Ascending aorta (tissue), 2 donors: Measurements from ENCODE around the gene PRIMA1. TPM values are rescaled to one million over a fixed set of nuclear protein-coding genes. Genes with fewer than 3 reads are reported as not detected.

ENCODE experiments used
- DNase-seq, 2 donors: peaks; one replicate each; pipeline ENCODE4 v3.0.0-alpha.2; 2019; ENCODE audit warnings: low spot score in 2 of 2
- H3K27ac ChIP-seq, 2 donors: fragments of 200-600 bp; sonication (generic); one replicate each; pipeline ENCODE4 v1.5.1; 2016 to 2017; ENCODE audit warnings: mild to moderate bottlenecking in 1 of 2
- H3K27me3 ChIP-seq: fragments of 200-600 bp; sonication (generic); one replicate; pipeline ENCODE4 v1.5.1; 2017
- H3K36me3 ChIP-seq, 2 donors: fragments of 200-600 bp; sonication (generic); one replicate each; pipeline ENCODE4 v1.5.1; 2016
- H3K4me1 ChIP-seq, 2 donors: fragments of 200-600 bp; sonication (generic); one replicate each; pipeline ENCODE4 v1.5.1; 2016 to 2017; ENCODE audit warnings: mild to moderate bottlenecking in 1 of 2
- H3K4me3 ChIP-seq, 2 donors: fragments of 200-600 bp; sonication (generic); one replicate each; pipeline ENCODE4 v1.5.1; 2016 to 2017; ENCODE audit warnings: mild to moderate bottlenecking in 1 of 2
- H3K9me3 ChIP-seq, 2 donors: fragments of 200-600 bp; sonication (generic); one replicate each; pipeline ENCODE4 v1.5.1; 2016
- intact Hi-C: fragments of 100-400 bp; cut with DNase I; formaldehyde crosslinking; loops from one replicate; pipeline ENCODE4 v1.15.1; 2023
- total RNA-seq: library from RNA; depleted of rRNA; stranded (reverse); fragments of >200 nt; gene quantifications from one replicate; pipeline ENCODE4 v1.1.0, GENCODE V29; 2016
- TF ChIP-seq, protein P1 (sequence below), 3 experiments: fragments of 200-600 bp in 2 of 3; fragments of 450-650 bp in 1 of 3; sonication (generic) in 2 of 3; IDR thresholded peaks; one replicate each; pipeline ENCODE4 v1.5.1; 2016 to 2019; ENCODE audit warnings: antibody characterized with exemption in 3 of 3, mild to moderate bottlenecking in 1 of 3, moderate library complexity in 1 of 3

The PRIMA1 gene
- total RNA-seq, 1 donor from 2014 or later: 9.4 TPM

DNA sequence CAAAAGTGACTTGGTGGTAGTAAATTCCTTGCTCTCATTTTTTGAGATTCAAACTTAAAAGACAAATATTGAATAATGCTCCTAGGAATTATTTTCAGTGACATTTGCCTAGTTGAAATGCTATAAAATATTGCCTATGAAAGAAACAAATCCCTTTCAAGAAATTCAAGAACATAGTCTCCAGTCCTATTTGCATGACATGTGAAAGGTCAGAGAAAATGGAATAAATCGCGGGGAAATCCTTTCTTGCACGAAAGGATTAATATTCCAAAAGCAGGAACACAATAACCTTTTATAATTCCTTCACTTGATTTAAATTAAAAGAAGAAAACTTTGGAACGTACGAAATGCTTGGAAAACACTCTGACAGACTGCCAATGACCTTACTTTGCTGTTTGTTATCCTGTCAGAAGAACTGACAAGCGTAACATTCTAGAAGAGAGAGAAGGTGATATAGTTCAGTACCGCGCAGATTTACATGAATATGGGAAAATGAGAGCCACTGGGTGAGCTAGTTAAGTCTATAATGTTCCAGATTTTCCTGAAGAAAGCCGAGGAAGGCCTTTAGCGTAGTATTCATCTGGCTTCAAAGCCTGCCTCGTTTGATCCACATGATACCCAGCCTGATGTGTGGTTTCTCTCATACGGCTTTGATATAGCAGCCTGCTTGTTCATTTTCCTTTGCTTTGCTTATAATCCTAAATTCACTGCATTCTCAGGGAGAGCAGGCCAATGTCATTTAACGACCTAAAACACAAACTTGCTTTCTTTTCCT, 103.0 kb downstream of the PRIMA1 start:
- Histone ChIP-seq H3K9me3 (no peaks in the 10 kb centered on the region), H3K27ac (no peak overlapping the region), H3K4me1 (no peaks in the 10 kb centered on the region), H3K27me3 (no peaks in the 10 kb centered on the region), H3K36me3 (no peaks in the 10 kb centered on the region), H3K4me3 (no peak overlapping the region)
- no peak for DNase-seq
- intact Hi-C loops: no loop called here
- TF ChIP-seq, protein P1, sequence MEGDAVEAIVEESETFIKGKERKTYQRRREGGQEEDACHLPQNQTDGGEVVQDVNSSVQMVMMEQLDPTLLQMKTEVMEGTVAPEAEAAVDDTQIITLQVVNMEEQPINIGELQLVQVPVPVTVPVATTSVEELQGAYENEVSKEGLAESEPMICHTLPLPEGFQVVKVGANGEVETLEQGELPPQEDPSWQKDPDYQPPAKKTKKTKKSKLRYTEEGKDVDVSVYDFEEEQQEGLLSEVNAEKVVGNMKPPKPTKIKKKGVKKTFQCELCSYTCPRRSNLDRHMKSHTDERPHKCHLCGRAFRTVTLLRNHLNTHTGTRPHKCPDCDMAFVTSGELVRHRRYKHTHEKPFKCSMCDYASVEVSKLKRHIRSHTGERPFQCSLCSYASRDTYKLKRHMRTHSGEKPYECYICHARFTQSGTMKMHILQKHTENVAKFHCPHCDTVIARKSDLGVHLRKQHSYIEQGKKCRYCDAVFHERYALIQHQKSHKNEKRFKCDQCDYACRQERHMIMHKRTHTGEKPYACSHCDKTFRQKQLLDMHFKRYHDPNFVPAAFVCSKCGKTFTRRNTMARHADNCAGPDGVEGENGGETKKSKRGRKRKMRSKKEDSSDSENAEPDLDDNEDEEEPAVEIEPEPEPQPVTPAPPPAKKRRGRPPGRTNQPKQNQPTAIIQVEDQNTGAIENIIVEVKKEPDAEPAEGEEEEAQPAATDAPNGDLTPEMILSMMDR (IDR thresholded peaks at IDR 0.05): no peak

GRCh38 chr14:93683226-93683625, 105.1 kb downstream of the PRIMA1 start:
- no peak for DNase-seq
- Histone ChIP-seq H3K27me3 (no peaks in the 10 kb centered on the region), H3K4me1 (no peaks in the 10 kb centered on the region), H3K36me3 (no peaks in the 10 kb centered on the region), H3K9me3 (no peaks in the 10 kb centered on the region), H3K27ac (no peak overlapping the region), H3K4me3 (no peak overlapping the region)
- TF ChIP-seq, protein P1 (IDR thresholded peaks at IDR 0.05): no peak
- intact Hi-C loops: no loop called here

GRCh38 chr14:93682459-93682858, 105.8 kb downstream of the PRIMA1 start:
- no peaks in the 10 kb centered on the region for H3K4me1 ChIP-seq
- intact Hi-C loops: no loop called here
- no peaks in the 10 kb centered on the region for H3K36me3 ChIP-seq
- H3K27me3 ChIP-seq: no peaks in the 10 kb centered on the region
- no peak overlapping the region for H3K27ac ChIP-seq
- no peaks in the 10 kb centered on the region for H3K9me3 ChIP-seq
- no peak for DNase-seq
- no peak overlapping the region for H3K4me3 ChIP-seq
- TF ChIP-seq, protein P1 (IDR thresholded peaks at IDR 0.05): no peak

DNA sequence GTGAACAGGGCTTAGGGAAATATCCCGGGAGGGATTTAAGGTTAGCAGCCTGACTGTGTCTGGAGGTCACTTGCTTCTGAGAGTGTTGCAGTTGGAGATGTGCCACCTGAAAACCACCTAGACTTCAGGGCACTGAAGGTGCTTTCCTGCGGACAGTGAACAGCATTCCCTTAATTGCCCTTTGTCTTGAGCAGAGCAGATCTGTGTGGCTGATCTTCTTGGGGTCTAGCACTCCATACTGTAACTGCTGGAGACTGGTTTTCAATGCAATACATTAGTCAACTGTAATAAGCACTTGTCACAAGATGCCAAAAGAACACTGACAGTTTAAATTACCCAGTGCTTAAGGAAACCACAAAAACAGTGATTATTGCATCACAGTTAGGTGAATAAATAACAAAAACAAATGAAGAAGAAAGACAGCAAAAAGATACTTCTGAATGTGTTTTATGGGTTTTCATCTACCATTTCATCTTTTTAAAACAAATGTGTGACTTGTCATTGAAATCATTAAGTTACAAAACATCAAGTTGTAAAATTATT, 111.8 kb downstream of the PRIMA1 start:
- DNase-seq: no peak
- no peaks in the 10 kb centered on the region for H3K27me3 ChIP-seq
- no peaks in the 10 kb centered on the region for H3K4me1 ChIP-seq
- TF ChIP-seq, protein P1 (IDR thresholded peaks at IDR 0.05): no peak
- no peaks in the 10 kb centered on the region for H3K9me3 ChIP-seq
- intact Hi-C loops: no loop called here
- H3K27ac ChIP-seq: no peak overlapping the region
- H3K36me3 ChIP-seq: no peaks in the 10 kb centered on the region
- H3K4me3 ChIP-seq: no peak overlapping the region

- TF ChIP-seq, protein P1 (IDR thresholded peaks at IDR 0.05): no peak
- Histone ChIP-seq H3K9me3 (no peaks in the 10 kb centered on the region), H3K4me1 (no peaks in the 10 kb centered on the region), H3K27ac (no peak overlapping the region), H3K4me3 (no peak overlapping the region), H3K36me3 (no peaks in the 10 kb centered on the region), H3K27me3 (no peaks in the 10 kb centered on the region)
- intact Hi-C loops: no loop called here
- no peak for DNase-seq
Observed at GRCh38 chr14:93675651-93676050, 112.6 kb downstream of the PRIMA1 start.
